Measurements from ENCODE around the gene CDPF1.

CDPF1 gene

GRCh38 chr22:46250035-46250782, at the start of gene CDPF1:
TSS of gene CDPF1 (minus strand) at chr22:46250293. CDS start at chr22:46248284, 2,009 bp downstream.
- peak within 1 kb of the TSS; percentile 69 for H3K4me3 ChIP-seq (ENCODE audit: low read depth, low read length)

DNA sequence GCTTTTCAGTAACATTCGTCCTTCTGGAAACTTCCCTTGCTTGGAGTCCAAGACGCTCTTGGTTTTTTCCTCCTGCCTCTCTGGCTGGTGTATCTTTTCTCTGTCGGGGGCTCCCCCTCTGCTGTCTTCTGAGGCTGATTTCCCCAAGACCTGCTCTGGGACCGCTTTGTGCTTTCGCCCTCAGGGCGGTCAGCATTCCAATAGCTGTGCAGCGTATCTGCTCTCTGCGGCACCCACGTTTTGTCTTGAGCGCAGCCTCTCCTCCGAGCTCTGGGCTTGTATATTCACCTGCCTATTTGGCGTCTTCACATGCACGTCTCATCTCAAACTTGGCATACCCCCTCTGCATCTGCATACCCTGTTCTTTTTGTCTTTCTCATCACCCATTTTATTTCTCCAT, 49.0 kb upstream of the CDPF1 start:
- no peak overlapping the region for H3K4me3 ChIP-seq (ENCODE audit: low read depth, low read length)

DNA sequence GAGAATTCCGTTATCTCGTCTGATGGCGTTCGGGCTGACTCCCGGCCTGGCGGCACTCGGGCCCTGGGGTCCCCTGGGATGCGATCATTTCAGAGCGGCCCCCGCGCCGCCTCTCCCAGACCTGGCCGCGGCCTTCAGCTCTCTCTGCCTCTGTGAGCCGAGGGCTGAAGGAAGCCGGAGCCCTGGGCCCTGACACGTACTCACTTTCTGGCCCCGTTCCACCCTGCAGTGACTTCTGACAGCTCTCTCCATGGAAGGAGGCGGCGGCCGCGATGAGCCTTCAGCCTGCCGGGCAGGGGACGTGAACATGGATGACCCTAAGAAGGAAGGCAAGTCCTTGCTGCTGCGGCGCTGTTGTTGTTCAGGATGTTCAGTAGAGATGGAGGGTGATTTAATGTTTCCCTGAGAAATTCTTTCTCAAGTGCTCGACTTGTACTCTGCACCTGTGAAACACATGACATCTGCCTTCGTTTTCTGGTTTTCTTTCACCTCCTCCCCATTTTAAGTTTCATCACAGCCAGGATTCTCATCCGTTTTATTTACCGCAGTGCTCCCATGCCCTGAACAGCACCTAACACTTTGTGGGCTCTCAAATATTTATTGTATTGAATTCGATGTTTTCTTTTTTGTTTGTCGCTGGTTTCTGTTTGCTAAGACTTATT, 47.2 kb upstream of the CDPF1 start:
- peak overlapping the region; percentile 80 for H3K4me3 ChIP-seq (ENCODE audit: low read depth, low read length)

DNA sequence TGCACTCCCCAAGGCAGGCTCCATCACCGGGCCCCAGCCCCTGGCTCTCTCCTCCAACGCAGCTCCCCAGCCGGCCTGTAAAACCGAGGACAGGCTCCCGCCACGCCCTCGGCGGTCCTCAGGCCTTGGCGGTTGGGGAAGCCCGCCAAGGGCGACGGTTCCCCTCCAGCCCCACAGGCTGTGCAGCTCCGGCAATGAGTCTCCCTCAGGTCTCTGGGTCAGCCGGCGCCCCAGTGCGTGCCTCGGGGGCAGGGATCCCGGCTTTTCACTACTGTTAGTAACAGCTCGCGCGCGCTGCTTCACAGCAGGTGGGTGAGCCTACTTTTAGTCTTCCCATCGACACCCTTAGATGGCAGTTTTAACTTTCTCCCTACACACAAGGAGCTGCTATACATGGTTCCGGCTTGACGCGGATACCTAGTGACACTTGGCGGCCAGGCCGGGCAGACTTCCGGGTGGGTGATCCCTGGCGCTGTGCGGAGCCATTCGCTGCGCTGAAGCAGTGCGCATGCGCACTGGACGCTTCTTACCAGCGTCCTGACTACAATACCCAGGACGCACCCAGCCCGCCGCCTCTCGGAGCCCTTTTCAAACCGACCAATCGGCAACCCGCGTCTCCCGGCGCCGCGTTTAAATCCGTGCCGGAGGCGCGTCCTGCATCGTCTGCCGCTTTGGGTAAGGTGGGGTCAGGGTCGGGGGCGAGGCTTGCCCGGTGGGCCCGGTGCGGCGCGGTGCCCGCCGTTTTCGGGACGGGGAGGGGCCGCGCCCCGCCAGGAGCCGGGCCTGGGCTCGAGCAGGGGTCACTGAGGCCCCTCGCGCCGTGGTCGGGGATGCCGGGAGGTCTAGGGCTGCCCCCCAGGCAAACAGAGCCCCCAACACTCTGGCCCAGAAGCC, 46.4 kb upstream of the CDPF1 start, which contains the start of gene GTSE1:
GTSE1 (plus strand) TSS at position 614 of the 894 bp plus-strand sequence. CDS start 531 bp downstream, outside the sequence.
- H3K4me3 ChIP-seq (ENCODE audit: low read depth, low read length), result peak within 1 kb of the TSS; percentile 80

DNA sequence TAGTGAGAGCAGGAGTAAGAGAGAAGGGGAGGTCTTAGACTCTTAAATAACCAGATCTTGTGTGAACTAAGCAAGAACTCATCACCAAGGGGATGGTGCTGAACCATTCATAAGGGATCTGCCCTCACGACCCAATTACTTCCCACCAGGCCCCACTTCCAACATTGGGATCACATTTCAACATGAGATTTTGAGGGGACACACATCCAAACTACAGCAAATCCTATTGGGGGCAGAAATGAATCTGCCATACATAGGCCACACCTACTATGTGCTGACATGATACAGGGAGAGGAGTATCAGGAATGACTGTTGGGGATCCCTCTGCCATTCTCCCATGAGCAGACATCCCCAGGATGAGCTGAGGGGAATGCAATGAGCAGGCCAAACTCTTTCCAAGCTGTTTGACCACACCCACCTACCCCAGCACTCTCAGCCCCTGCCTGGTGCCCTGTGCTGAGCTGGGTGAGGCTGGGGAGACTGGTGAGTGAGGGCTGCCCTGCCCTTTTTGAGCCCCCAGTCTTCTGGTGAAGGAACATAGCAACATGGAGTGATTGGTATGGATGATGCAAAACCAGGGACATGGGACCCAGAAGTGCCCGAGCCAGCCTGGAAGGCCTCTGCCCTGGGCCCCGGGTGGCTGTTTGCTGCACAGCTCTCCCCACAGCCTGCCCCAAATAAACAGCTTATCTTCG, 45.3 kb upstream of the CDPF1 start:
- peak overlapping the region; percentile 64 for H3K4me3 ChIP-seq (ENCODE audit: low read depth, low read length)

- no peak overlapping the region for H3K4me3 ChIP-seq (ENCODE audit: low read depth, low read length)
Measured at GRCh38 chr22:46294784-46295183, 44.7 kb upstream of the CDPF1 start.

GRCh38 chr22:46293577-46294260, 43.6 kb upstream of the CDPF1 start:
- H3K4me3 ChIP-seq (ENCODE audit: low read depth, low read length), result no peak overlapping the region

- H3K4me3 ChIP-seq (ENCODE audit: low read depth, low read length), result no peak overlapping the region
Measured at GRCh38 chr22:46292732-46293131, 42.6 kb upstream of the CDPF1 start.

DNA sequence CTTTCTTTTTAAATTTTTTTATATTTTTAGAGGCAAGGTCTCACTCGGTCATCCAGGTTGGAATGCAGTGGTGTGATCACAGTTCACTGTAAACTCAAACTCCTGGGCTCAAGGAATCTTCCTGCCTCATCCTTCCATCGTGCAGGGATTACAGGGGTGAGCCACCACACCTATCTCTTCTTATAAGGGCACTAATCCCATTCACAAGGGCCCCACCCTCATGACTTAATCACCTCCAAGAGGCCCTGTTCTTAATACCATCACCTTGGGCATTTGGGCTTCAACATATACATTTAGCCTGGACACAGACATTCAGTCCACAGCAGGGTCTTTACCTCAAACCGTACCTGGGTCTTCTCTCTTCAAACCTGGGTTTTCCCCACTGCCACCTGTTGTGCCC, 42.1 kb upstream of the CDPF1 start:
- H3K4me3 ChIP-seq (ENCODE audit: low read depth, low read length), result no peak overlapping the region

DNA sequence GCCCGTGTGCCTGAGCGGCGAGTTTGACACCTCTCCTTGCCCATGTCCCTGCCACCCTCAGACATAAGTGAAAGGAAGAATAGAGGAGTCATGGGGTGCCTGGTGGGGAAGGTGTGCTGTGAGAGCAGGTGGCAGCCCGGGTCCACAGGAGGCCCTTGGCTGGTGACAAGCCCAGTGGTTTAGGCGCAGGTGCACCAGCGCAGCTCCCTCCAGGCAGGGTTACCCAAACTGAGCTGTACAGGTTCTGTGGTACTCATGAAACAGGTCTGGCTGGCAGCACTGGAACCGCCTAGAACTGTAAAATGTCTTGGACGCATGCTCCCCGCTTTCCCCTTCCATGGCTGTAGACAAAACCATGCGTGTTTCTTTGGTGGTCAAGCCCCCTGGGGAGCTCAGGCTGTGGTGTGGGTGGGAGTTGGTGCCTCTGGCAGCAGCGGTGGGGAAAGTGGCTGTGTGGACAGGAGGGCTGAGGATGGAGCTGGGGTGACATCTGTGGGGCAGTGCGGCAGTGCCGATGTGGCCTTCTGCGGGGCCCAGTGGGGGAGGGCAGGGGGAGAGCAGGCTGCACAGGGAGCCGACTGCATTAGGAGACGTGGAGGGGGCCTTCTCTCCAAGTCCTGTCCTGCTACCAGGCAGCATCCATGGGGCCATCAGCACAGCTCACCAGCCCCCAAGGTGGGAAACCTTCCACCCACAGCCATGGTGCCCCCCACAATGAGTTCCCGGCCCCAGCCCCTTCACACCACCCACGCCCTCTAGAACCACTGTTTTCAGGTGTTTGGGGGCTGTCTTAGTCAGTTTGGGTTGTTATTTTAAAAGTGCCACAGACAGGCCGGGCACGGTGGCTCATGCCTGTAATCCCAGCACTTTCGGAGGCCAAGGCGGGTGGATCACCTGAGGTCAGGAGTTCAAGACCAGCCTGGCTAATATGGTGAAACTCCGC, 41.0 kb upstream of the CDPF1 start:
- H3K4me3 ChIP-seq (ENCODE audit: low read depth, low read length), result no peak overlapping the region

DNA sequence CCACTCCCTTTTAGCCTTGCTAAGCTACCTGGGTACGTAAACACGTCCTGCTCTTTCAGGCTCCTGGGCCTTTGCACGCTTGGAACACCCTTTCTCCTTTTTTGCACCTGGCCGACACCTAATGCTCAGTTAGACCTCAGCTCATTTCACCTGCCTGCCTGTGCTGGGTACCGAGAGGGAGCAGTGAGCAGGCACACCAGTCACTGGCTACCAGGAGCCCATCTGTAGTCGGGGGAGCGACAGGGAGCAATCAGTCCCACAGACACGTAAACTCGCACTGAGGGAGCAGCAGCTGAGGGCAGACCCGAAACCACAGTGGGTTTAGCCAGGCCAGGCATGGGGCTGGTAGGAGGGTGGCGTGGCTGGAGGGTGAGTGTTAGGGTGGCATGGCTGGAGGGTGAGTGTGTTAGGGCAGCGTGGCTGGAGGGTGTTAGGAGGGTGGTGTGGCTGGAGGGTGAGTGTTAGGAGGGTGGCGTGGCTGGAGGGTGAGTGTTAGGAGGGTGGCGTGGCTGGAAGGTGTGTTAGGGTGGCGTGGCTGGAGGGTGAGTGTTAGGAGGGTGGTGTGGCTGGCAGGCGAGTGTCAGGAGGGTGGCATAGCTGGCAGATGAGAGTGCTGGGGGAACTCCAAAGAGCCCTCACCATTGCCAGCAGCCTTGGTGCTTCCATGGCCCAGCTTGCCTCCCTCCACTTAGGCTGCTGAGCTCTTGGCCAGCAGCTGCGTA, 40.2 kb upstream of the CDPF1 start:
- no peak overlapping the region for H3K4me3 ChIP-seq (ENCODE audit: low read depth, low read length)

- H3K4me3 ChIP-seq (ENCODE audit: low read depth, low read length), result no peak overlapping the region
Measured at GRCh38 chr22:46289244-46289891, 39.3 kb upstream of the CDPF1 start.

DNA sequence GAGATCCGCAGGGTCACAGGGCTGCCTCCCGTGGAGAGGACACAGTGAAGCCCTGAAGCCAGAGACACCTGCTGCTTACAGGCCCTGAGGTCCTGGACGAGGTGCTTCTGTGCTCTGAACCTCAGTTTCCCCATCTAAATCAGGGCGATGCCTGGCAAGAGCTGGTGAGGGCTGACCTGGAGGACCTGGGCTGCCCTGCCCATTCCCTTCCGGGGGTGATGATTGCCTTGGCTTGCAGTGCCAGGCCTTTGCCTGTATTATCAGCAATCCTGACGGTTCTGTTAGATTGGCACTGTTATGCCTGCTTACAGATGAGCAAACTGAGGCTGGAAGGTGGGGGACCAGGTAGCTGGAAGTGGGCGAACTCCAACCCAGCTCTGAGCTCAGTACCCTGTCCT, 38.8 kb upstream of the CDPF1 start:
- no peak overlapping the region for H3K4me3 ChIP-seq (ENCODE audit: low read depth, low read length)

DNA sequence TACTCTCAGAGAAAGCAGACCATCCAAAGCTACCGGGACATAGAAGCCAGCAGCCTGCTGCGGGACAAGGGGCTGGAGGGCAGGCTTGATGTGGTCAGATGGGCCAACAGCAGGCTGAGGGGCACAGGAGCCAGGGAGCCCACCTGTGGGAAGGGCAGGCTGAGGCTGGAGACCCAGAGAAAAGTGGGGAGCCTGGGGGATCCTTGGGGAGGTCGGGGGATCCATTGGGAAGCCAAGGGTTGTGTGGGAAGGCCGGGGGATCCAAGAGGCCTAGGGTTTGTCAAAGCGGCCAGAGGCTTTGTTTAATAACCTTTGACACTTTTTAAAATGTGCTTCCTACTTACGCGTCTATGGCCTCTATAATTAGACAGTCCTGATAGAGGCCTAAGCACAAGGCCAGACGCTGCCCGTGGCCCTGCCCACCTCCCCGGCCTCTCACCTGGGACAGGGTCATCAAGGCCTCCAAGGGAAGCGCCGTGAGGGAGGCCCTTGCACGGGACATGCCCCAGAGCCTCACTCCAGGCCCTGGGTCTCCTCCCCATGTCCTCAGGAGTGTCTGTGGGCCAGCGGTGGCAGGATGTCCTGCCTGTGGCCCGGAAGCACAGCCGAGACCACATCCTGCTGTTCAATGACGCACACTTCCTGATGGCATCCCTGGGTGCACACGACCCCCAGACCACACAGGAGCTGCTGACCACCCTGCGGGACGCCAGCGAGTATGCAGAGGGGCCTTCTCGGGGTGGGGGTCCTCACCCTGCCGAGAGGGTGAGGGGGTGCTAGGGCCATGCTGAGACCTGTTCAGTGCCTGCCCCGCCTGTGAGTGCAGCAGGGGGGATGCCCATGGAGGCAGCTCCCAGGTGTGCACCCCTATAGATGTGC, 38.0 kb upstream of the CDPF1 start:
- H3K4me3 ChIP-seq (ENCODE audit: low read depth, low read length), result no peak overlapping the region

GRCh38 chr22:46286941-46287872, 37.1 kb upstream of the CDPF1 start:
- no peak overlapping the region for H3K4me3 ChIP-seq (ENCODE audit: low read depth, low read length)

DNA sequence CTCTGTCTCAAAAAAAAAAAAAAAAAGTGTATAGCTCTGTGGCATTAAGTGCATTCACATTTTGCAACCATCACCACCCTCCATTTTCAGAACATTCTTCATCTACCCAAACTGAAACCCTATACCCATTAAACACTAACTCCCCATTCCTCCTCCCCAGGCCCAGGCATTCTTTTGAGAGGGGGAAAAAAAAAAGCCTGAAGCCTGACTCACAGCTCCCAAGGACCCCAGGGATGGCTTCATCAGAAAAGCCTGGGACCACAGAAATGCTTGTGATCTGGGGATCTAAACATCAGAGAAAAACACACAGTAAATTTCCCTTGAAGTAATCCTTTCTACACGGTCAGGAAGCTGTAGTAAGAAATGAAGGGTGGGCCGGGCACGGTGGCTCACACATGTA, 35.9 kb upstream of the CDPF1 start:
- H3K4me3 ChIP-seq (ENCODE audit: low read depth, low read length), result no peak overlapping the region
